ENCODE data around the gene MT1F. TPM values are rescaled to one million over a fixed set of nuclear protein-coding genes. Genes with fewer than 3 reads are reported as not detected.

The MT1F gene
- total and polyA plus RNA-seq, 2 donors (not counting 1 experiment from before 2014, with no cell fraction given), result 4.3 to 5.3 TPM

DNA sequence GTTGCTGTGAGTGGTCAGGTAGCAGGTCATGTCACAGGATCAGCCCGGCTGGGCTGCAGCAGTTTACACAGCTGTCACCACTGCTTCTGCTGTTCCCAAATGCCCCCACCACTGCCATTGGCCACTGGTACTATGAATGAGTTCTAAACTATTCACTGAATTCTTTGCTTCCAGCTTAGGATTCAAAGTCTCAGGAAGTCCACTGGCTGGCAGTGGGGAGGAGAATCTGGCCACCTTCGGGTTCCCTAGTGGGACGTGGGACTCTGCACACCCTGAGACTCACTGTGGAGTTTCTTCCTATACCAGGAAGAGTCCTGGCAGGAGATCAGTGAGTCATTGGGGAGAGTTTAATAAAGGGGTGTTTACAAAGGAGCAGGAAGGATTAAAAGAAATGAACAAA lies 31.4 kb downstream of the MT1F start:
- CTCF ChIA-PET, result interaction anchor here (3.3 kb wide), 1 partner anchor 12 kb away, joined by 15 read pairs; no protein-coding TSS in a partner anchor
- no peak overlapping the region for H2AFZ ChIP-seq (ENCODE audit: insufficient read depth, low read depth, low read length, poor library complexity, severe bottlenecking)

DNA sequence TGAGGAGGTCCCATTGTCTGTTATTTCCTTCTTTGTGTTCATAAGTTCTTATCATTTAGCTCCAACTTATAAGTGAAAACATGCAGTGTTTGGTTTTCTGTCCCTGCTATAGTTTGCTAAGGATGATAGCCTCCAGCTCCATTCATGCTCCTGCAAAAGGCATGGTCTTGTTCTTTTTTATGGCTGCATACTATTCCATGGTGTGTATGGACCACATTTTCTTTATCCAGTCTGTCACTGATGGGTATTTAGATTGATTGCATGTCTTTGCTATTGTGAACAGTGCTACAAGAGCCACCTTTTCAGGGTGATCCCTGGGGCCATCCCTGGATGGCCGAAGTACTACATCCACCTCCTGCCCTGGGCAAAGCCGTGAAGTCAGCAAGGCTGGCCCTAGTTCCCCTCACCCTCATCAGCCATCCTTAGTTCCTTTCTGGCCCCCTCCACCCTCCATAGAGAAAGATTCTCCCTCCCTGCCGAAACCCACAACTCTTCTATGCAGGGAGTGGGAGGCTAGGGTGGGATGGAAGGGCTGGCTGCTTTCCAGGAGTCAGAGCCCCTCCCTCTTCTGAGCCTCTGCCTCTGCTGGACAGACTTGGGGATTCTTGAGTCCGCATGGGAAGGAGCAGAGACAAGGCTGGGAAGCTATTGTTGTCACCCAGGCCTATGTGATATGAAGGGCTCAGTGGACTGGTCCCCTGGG lies 32.8 kb downstream of the MT1F start:
- Mint-ChIP-seq H3K4me3 (no peak overlapping the region), H3K4me1 (no peaks in the 10 kb centered on the region), H3K9me3 (ENCODE audit: insufficient read depth) (peaks cover 2% of the 10 kb centered on the region), H3K27ac (no peak overlapping the region), H3K27me3 (peaks cover 22% of the 10 kb centered on the region)
- CTCF ChIA-PET, result interaction anchor here (3.3 kb wide), 1 partner anchor 11 kb away, joined by 15 read pairs; no protein-coding TSS in a partner anchor
- intact Hi-C loops (cut with micrococcal nuclease), result no loop called here
- no peak for TF ChIP-seq EZH2 (IDR thresholded peaks at IDR 0.05; ENCODE audit: borderline replicate concordance, insufficient read depth, low read depth, low read length, poor library complexity, severe bottlenecking)
- TF ChIP-seq, protein P1, sequence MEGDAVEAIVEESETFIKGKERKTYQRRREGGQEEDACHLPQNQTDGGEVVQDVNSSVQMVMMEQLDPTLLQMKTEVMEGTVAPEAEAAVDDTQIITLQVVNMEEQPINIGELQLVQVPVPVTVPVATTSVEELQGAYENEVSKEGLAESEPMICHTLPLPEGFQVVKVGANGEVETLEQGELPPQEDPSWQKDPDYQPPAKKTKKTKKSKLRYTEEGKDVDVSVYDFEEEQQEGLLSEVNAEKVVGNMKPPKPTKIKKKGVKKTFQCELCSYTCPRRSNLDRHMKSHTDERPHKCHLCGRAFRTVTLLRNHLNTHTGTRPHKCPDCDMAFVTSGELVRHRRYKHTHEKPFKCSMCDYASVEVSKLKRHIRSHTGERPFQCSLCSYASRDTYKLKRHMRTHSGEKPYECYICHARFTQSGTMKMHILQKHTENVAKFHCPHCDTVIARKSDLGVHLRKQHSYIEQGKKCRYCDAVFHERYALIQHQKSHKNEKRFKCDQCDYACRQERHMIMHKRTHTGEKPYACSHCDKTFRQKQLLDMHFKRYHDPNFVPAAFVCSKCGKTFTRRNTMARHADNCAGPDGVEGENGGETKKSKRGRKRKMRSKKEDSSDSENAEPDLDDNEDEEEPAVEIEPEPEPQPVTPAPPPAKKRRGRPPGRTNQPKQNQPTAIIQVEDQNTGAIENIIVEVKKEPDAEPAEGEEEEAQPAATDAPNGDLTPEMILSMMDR (IDR thresholded peaks at IDR 0.05), result no peak
- 100% methylated on average over 3 of the region's 4 CpGs for WGBS (ENCODE audit: insufficient coverage)
- H3K4me2 ChIP-seq (replicated peaks; ENCODE audit: low read depth, low read length, poor library complexity, severe bottlenecking), result no peak overlapping the region
- no peaks in the 10 kb centered on the region for H3K36me3 ChIP-seq (replicated peaks in 1 of 2; ENCODE audit: control extremely low read depth in 1 of 2, control insufficient read depth in 1 of 2, extremely low read depth in 1 of 2, insufficient read depth in 2 of 2, low read length in 1 of 2)
- H3K79me2 ChIP-seq (ENCODE audit: control insufficient read depth, insufficient read depth, low read length), result no peaks in the 10 kb centered on the region
- peaks cover 0 to 2% (median 0%) of the 10 kb centered on the region in 4 experiments for H3K27me3 ChIP-seq (replicated peaks in 1 of 4; ENCODE audit: control extremely low read depth in 1 of 4, control insufficient read depth in 3 of 4, insufficient read depth in 4 of 4, low read length in 3 of 4)
- DNase-seq, result no peak
- H3K4me1 ChIP-seq (ENCODE audit: control insufficient read depth in 2 of 2, insufficient read depth in 2 of 2, low read length in 2 of 2), result no peaks in the 10 kb centered on the region
- no peak for ATAC-seq (ENCODE audit: low read depth)
- H3K9me3 ChIP-seq (ENCODE audit: control extremely low read depth in 1 of 3, control insufficient read depth in 2 of 3, insufficient read depth in 1 of 3, low read length in 2 of 3), result peaks cover 0 to 19% (median 0%) of the 10 kb centered on the region in 3 donors
- H4K20me1 ChIP-seq (ENCODE audit: control insufficient read depth, insufficient read depth, low read length, poor library complexity, severe bottlenecking), result no peaks in the 10 kb centered on the region
- H3K27ac ChIP-seq (ENCODE audit: low read length in 2 of 2), result no peak overlapping the region
- H3K9ac ChIP-seq (ENCODE audit: low read length), result no peak overlapping the region
- POLR2A ChIA-PET, result interaction anchor here (0.7 kb wide), 1 partner anchor 13 kb away, joined by 3 read pairs; no protein-coding TSS in a partner anchor
- H3K4me3 ChIP-seq (ENCODE audit: control extremely low read depth in 1 of 5, extremely low read depth in 1 of 5, insufficient read depth in 1 of 5, low read depth in 2 of 5, low read length in 4 of 5), result no peak overlapping the region
- no peak overlapping the region for H2AFZ ChIP-seq (ENCODE audit: insufficient read depth, low read depth, low read length, poor library complexity, severe bottlenecking)

More for the DNA sequence above, 31.4 kb downstream of the MT1F start:
- no peak for DNase-seq
- H3K4me1 Mint-ChIP-seq, result no peaks in the 10 kb centered on the region
- H3K27ac ChIP-seq (ENCODE audit: low read length in 2 of 2), result no peak overlapping the region
- POLR2A ChIA-PET, result no interaction called here
- no peak for ATAC-seq (ENCODE audit: low read depth)
- no peaks in the 10 kb centered on the region for H3K36me3 ChIP-seq (replicated peaks in 1 of 2; ENCODE audit: control extremely low read depth in 1 of 2, control insufficient read depth in 1 of 2, extremely low read depth in 1 of 2, insufficient read depth in 2 of 2, low read length in 1 of 2)
- H3K79me2 ChIP-seq (ENCODE audit: control insufficient read depth, insufficient read depth, low read length), result no peaks in the 10 kb centered on the region
- TF ChIP-seq EZH2 (IDR thresholded peaks at IDR 0.05; ENCODE audit: borderline replicate concordance, insufficient read depth, low read depth, low read length, poor library complexity, severe bottlenecking), result no peak
- TF ChIP-seq, protein P1 (IDR thresholded peaks at IDR 0.05), result no peak
- no peak overlapping the region for H3K4me3 Mint-ChIP-seq
- no peak overlapping the region for H3K4me2 ChIP-seq (replicated peaks; ENCODE audit: low read depth, low read length, poor library complexity, severe bottlenecking)
- no peaks in the 10 kb centered on the region for H4K20me1 ChIP-seq (ENCODE audit: control insufficient read depth, insufficient read depth, low read length, poor library complexity, severe bottlenecking)
- 86% methylated on average over 1 of the region's 3 CpGs for WGBS (ENCODE audit: insufficient coverage)
- H3K9me3 Mint-ChIP-seq (ENCODE audit: insufficient read depth), result peaks cover 2% of the 10 kb centered on the region
- H3K27me3 Mint-ChIP-seq, result peaks cover 22% of the 10 kb centered on the region
- H3K9ac ChIP-seq (ENCODE audit: low read length), result no peak overlapping the region
- H3K27me3 ChIP-seq (replicated peaks in 1 of 4; ENCODE audit: control extremely low read depth in 1 of 4, control insufficient read depth in 3 of 4, insufficient read depth in 4 of 4, low read length in 3 of 4), result no peaks in the 10 kb centered on the region
- no peak overlapping the region for H3K4me3 ChIP-seq (ENCODE audit: control extremely low read depth in 1 of 5, extremely low read depth in 1 of 5, insufficient read depth in 1 of 5, low read depth in 2 of 5, low read length in 4 of 5)
- H3K4me1 ChIP-seq (ENCODE audit: control insufficient read depth in 2 of 2, insufficient read depth in 2 of 2, low read length in 2 of 2), result no peaks in the 10 kb centered on the region
- peaks cover 0 to 12% (median 0%) of the 10 kb centered on the region in 3 donors for H3K9me3 ChIP-seq (ENCODE audit: control extremely low read depth in 1 of 3, control insufficient read depth in 2 of 3, insufficient read depth in 1 of 3, low read length in 2 of 3)
- intact Hi-C loops (cut with micrococcal nuclease), result loop anchor here (10.0 kb wide), 1 partner anchor 54 kb away; the partner anchor contains the start of genes MT1A and MT1M
- H3K27ac Mint-ChIP-seq, result no peak overlapping the region
